HG02870 (cell line): ENCODE results near the gene PAM.
"Not testable (repeated sequence)": the region's sequence is repeated elsewhere in the genome, so short reads cannot be mapped to it uniquely, and the experiment has no call there.

Experiments
- ATAC-seq: cut with Tn5 transposase; IDR thresholded peaks from one replicate; pipeline ENCODE4 v1.9.1; 2021; ENCODE audit warnings: mild to moderate bottlenecking, moderate library complexity; ENCODE audit not compliant: unreplicated experiment

PAM gene

DNA sequence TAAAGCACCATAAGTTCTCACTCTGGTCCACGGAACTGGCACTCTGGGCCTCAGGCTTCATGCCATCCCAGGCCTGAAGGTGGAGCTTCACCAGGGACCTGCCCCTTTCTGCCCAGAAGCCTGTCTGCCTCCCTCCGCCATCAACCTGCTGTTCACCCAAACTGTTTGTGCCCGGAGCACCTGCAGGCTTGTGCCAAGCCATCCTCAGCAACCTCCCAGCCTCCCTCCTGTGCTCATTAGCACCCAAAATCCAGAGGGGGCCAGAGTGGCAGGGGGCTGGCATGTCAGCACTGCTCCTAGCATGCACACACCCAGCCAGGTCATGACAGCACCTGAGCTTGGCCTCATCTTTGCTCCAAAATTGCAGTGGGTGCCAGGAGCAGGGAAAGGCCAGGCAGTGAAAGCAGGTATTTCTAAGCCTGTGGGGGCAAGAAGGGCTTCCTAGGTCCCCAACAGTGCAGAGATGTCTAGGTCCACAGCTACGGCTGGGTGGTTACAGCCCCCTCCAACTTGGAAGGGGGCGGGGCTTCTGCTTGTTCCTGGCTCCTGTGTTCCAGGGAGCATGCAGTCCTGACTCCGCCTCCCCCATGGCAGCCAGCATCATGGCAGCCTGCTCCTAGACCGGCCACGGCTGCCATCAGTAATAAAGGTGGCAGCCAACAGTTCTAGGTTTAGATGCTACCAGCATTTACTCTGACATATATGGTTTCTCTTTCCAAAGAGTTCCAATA lies 279.7 kb downstream of the PAM start:
- ATAC-seq = no peak

DNA sequence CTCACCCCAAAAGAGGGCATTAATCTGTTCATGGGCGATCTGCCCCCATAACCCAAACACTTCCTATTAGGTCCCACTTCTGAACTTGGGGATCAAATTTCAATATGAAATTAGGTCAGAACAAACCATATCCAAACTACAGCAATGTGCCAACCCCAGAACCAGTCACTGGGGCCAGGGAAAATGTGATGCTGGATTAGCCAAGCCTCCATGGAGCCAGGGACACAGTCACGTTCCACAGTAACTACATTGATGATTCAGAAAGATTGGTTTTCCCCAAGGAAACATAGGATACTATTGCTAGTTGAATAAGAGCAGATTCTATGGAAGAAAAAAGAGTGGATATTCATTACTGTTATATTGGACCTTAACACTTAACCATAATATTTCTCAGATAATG lies 280.6 kb downstream of the PAM start:
- no peak for ATAC-seq

DNA sequence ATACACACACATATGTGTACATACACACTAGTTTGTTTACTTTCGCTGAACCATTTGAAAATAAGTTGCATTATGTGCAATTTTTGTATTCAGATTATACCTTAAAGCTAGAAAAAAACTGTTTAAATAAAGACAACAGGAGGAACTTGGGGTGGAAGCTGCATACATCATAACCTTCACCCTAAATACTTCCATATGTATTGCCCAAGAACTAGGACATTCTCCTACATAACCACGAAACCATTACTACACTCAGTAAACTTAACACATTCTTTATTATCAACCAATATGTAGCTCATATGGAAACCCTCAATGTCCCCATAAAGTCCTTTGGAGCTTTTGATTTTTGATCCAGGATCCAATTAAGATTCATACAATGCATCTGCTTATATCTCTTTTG lies 281.5 kb downstream of the PAM start:
- no peak for ATAC-seq

DNA sequence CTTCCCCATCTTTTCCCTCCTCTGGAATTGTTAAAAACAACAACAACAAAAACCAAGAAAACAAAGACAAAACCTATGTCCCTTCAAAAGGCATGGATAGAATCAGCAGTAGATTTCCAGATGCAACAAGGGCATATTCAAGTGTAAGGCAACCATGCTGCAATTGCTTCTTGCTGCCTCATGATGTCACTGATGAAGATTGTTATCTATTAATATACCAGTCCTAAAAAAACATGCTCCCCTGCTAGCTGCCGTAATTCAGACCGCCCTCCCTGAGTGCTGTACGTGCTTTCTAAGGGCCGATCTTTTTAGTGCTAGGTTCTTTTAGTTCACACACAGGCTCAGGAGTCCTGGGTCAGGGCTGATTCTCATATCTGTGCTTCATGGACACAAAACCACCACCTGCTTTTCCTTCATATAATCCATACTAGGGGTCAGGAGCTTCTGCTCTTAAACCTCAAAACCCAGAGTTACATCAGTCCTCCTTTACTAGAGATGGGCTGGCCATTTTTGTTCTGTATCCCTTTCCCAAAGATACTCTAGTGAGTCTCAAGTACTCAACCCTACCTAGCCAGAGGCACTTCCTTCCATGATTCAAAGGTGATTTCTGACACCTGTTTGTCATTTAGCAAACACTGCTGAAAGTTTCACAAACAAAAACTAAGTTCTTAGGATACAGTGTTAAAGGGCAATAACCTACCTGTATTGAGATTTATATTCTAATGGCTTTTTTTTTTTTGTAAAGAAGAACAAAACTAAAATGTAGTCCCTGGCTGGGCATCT lies 282.8 kb downstream of the PAM start:
- ATAC-seq = no peak

DNA sequence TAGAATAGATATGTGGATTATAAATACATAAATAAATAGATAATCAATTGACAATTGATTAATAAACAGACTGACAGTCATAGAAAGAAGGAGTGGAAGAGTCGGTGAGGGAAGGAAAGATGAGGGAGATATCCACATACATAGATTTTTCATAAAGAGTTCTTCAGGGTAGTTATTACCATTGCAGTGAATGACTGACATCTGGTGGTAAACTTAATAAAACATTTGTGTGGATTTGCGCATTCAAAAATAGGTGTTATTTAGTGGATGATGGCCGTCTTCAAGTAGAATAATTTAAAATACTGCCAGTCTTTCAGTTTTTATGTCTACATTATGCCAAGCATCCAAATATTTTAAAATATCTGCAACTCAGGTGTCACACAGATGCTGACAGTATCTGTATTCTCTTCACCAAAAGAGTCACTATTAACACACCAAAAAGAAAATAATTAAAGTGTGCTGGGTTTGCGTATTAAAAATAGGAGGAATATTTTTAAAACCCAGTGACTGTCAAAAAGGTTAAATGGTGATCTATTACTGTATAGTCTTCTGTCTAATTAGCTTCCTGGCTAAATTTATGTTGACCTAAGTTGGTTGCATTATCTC lies 286.1 kb downstream of the PAM start:
- no peak for ATAC-seq

DNA sequence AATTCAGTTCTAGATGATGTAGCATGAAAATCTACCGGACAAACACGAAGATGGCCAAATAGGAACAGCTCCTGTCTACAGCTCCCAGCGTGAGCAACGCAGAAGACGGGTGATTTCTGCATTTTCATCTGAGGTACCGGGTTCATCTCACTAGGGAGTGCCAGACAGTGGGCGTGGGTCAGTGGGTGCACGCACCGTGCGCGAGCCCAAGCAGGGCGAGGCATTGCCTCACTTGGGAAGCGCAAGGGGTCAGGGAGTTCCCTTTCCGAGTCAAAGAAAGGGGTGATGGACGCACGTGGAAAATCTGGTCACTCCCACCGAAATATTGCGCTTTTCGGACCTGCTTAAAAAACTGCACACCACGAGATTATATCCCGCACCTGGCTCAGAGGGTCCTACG lies 291.6 kb downstream of the PAM start:
- not testable (repeated sequence) for ATAC-seq

DNA sequence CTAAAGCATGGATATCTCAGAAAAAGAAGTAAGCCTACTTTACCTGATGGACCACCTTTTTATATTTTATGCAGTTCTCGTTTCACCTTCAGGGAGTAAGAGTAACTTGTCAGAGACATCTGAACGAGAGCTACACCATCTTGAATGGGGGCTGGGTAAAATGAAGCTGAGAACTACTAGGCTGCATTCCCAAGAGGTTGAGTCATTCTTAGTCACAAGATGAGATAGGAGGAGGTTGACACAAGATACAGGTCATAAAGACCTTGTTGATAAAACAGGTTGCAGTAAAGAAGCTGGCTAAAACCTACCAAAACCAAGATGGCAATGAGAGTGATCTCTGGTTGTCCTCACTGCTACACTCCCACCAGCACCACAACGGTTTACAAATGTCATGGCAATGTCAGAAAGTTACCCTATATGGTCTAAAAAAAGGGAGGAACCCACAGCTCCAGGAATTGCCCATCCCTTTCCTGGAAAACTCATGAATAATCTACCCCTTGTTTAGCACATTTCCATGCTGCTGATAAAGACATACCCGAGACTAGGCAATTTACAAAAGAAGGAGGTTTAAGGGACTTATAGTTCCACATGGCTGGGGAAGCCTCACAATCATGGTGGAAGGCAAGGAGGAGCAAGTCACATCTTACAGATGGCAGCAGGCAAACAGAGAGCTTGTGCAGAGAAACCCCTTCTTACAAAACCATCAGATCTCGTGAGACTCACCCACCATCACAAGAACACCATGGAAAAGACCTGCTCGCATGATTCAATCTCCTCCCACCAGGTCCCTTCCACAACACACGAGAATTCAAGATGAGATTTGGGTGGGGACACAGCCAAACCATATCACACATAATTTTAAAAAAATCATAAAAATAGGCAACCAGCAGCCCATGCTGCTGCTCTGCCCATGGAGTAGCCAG lies 302.4 kb downstream of the PAM start:
- no peak for ATAC-seq

DNA sequence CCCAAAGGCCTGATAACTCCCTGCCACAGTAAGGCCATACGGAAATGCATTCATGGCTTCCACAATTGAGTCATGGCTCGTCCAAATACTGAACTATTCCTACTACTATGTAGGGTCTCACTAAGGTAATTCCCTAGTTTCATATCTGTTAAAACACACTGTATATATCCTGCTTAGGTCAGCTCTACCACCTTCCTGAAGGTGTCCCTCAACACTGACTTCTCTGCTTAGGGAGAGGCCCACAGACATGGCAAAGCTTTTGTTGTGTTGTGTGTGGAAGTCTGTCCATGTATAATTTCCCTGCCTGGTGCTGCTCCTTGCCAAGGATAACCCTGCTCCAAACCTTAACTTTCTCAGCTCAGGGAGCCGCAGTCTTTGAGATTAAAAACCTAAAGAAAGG lies 304.4 kb downstream of the PAM start:
- ATAC-seq = no peak

DNA sequence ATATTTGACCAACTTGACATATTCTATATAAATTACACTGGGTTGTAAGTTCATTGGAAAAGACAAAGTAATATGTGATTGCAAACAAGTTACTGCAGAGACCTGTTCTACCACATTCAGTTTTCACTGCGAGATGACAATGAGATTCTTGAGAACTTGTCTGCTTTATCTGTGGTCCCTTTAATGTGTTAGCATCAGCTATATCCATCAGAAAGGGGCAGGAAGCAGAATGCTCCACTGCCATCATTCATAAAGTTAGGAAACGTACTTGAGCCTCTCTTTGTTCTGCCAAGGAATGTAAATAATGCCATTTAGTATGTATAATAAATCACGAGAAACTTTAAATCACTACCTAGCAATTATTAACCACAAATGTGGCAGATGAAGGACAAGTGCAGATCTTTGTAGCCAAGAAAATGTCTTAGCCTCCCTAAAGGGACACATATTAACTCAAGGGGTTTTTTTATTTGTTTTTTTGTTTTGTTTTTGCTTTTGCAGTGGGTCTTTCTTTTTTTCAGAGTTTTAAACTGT lies 305.4 kb downstream of the PAM start:
- ATAC-seq = no peak

DNA sequence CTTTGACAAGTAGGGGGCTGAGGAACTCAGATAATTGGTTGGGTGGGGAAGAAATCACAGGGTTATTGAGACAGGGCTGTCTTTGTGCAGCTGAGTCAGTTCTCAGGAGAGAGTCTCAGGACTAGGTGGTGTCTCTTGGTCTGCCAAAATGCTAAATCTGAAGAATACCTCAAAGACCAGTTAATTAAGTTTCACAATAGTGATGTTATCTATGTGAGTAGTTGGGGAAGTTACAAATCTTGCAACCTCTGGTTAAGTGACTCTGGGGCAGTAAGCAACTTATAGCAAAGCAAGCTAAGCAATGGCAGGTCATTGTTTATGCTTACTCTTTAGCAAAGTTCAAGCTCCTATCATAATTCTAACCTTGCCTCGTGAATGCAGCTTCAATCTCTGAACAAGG lies 311.2 kb downstream of the PAM start:
- no peak for ATAC-seq

DNA sequence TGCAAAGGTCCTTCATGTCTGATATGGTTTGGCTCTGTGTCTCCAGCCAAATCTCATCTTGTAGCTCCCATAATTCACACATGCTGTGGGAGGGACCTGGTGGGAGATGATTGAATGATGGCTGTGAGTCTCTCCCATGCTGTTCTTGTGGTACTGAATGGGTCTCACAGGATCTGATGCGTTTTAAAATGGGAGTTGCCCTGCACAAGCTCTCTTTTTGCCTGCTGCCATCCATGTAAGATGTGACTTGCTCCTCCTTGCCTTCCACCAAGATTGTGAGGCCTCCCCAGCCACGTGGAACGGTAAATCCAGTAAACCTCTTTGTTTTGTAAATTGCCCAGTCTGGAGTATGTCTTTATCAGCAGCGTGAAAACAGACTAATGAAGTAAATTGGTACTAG lies 318.4 kb downstream of the PAM start:
- ATAC-seq = not testable (repeated sequence)

DNA sequence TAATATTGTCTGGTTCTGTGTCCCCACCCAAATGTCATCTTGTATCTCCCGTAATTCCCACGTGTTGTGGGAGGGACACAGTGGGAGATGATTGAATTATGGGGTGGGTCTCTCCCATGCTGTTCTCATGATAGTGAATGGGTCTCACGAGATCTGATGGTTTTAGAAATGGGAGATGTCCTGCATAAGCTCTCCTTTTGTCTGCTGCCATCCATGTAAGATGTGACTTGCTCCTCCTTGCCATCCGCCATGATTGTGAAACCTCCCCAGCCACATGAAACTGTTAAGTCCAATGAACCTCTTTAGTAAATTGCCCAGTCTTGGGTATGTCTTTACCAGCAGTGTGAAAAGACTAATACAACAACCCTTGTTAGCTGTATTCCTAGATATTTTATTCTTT lies 320.3 kb downstream of the PAM start:
- no peak for ATAC-seq
